HEK293 (cell line): ENCODE measurements around the gene FHIT.

Source experiments
- CTCF ChIA-PET: fragments of 350-600 bp; formaldehyde crosslinking; extraction: SDS; loops from one replicate; lab custom pipeline; 2021; ENCODE audit warnings: antibody characterized with exemption; lab: Yijun Ruan, JAX
- POLR2A ChIA-PET: fragments of 300-600 bp; formaldehyde crosslinking; extraction: SDS; loops from one replicate; lab custom pipeline; 2020; ENCODE audit warnings: antibody characterized with exemption, inconsistent platforms; lab: Yijun Ruan, JAX
- H3K27ac ChIP-seq: fragments of 200-500 bp; sonication (Bioruptor generic); 2 replicates; pipeline ENCODE4 v1.5.1; 2014; ENCODE audit warnings: low read depth, low read length, control low read depth, inconsistent platforms; ENCODE audit errors: extremely low read depth
- H3K36me3 ChIP-seq, 2 experiments: fragments of 200-500 bp in 1 of 2; sonication (Bioruptor generic) in 1 of 2; 1 replicate in 1 of 2; 2 replicates in 1 of 2; pipeline ENCODE4 v1.5.1; 2014 to 2017; ENCODE audit warnings: inconsistent platforms in 2 of 2, low read length in 2 of 2; ENCODE audit not compliant: control insufficient read depth in 2 of 2, insufficient read depth in 1 of 2
- H3K4me1 ChIP-seq: fragments of 200-500 bp; sonication (Bioruptor generic); 2 replicates; pipeline ENCODE4 v1.5.1; 2014; ENCODE audit warnings: mild to moderate bottlenecking, low read length, inconsistent platforms; ENCODE audit not compliant: control insufficient read depth, insufficient read depth
- H3K4me3 ChIP-seq: 2 replicates; pipeline ENCODE4 v1.5.1; 2011; ENCODE audit warnings: low read depth, mild to moderate bottlenecking, control low read depth, low read length, moderate library complexity
- H3K9me3 ChIP-seq: fragments of 200-500 bp; sonication (Bioruptor generic); 2 replicates; pipeline ENCODE4 v1.5.1; 2014; ENCODE audit warnings: low read depth, low read length, inconsistent platforms; ENCODE audit not compliant: control insufficient read depth, insufficient read depth
- HOXD13 ChIP-seq: sonication (generic); formaldehyde crosslinking; IDR thresholded peaks from 2 replicates; pipeline ENCODE4 v1.8.0; 2022; ENCODE audit warnings: missing genetic modification reagents, borderline replicate concordance
- MEIS1 ChIP-seq: sonication (generic); formaldehyde crosslinking; IDR thresholded peaks from 2 replicates; pipeline ENCODE4 v1.8.1; 2022; ENCODE audit warnings: missing genetic modification reagents, mild to moderate bottlenecking, borderline replicate concordance
- SP3 ChIP-seq: fragments of 450-650 bp; formaldehyde crosslinking; IDR thresholded peaks from 2 replicates; pipeline ENCODE4 v1.5.1; 2016; ENCODE audit warnings: missing biosample characterization, missing genetic modification characterization
- TRIM28 ChIP-seq: IDR thresholded peaks from 2 replicates; pipeline ENCODE4 v1.6.1; 2011; ENCODE audit warnings: low read length, control low read depth, borderline replicate concordance
- YY2 ChIP-seq: fragments of 450-650 bp; formaldehyde crosslinking; IDR thresholded peaks from 2 replicates; pipeline ENCODE4 v1.5.1; 2016; ENCODE audit warnings: missing biosample characterization, missing genetic modification characterization
- ZBTB8A ChIP-seq: fragments of 450-650 bp; formaldehyde crosslinking; IDR thresholded peaks from 2 replicates; pipeline ENCODE4 v1.5.1; 2016; ENCODE audit warnings: missing biosample characterization, missing genetic modification characterization
- ZIC2 ChIP-seq: fragments of 450-650 bp; formaldehyde crosslinking; IDR thresholded peaks from 2 replicates; pipeline ENCODE4 v1.5.1; 2016; ENCODE audit warnings: missing biosample characterization, missing genetic modification characterization
- ZNF211 ChIP-seq: fragments of 450-650 bp; formaldehyde crosslinking; IDR thresholded peaks from 2 replicates; pipeline ENCODE4 v1.5.1; 2016; ENCODE audit warnings: low read depth, missing biosample characterization, missing genetic modification characterization
- ZNF23 ChIP-seq: fragments of 450-650 bp; formaldehyde crosslinking; IDR thresholded peaks from 2 replicates; pipeline ENCODE4 v1.5.1; 2016; ENCODE audit warnings: missing biosample characterization, missing genetic modification characterization, borderline replicate concordance
- ZNF324 ChIP-seq: fragments of 450-650 bp; formaldehyde crosslinking; IDR thresholded peaks from 2 replicates; pipeline ENCODE4 v1.5.1; 2016; ENCODE audit warnings: missing biosample characterization, missing genetic modification characterization
- ZNF404 ChIP-seq: fragments of 450-650 bp; formaldehyde crosslinking; IDR thresholded peaks from 2 replicates; pipeline ENCODE4 v1.5.1; 2017; ENCODE audit warnings: missing biosample characterization, missing genetic modification characterization
- ZNF548 ChIP-seq: fragments of 450-650 bp; formaldehyde crosslinking; IDR thresholded peaks from 2 replicates; pipeline ENCODE4 v1.5.1; 2016; ENCODE audit warnings: missing biosample characterization, missing genetic modification characterization
- ZNF549 ChIP-seq: fragments of 450-650 bp; IDR thresholded peaks from 2 replicates; pipeline ENCODE4 v1.5.1; 2018; ENCODE audit warnings: missing biosample characterization, missing genetic modification characterization, mild to moderate bottlenecking, inconsistent platforms, moderate library complexity
- ZNF623 ChIP-seq: fragments of 450-650 bp; formaldehyde crosslinking; IDR thresholded peaks from 2 replicates; pipeline ENCODE4 v1.5.1; 2016; ENCODE audit warnings: missing biosample characterization, missing genetic modification characterization
- ZNF654 ChIP-seq: fragments of 450-650 bp; formaldehyde crosslinking; IDR thresholded peaks from 2 replicates; pipeline ENCODE4 v1.5.1; 2016; ENCODE audit warnings: low read depth, missing biosample characterization, missing genetic modification characterization
- ZNF670 ChIP-seq: fragments of 450-650 bp; formaldehyde crosslinking; IDR thresholded peaks from 2 replicates; pipeline ENCODE4 v1.5.1; 2016; ENCODE audit warnings: missing biosample characterization, missing genetic modification characterization, low read depth
- ZNF747 ChIP-seq: fragments of 450-650 bp; formaldehyde crosslinking; IDR thresholded peaks from 2 replicates; pipeline ENCODE4 v1.5.1; 2016; ENCODE audit warnings: missing biosample characterization, missing genetic modification characterization
- ZNF768 ChIP-seq: fragments of 450-650 bp; formaldehyde crosslinking; IDR thresholded peaks from 2 replicates; pipeline ENCODE4 v1.5.1; 2018; ENCODE audit warnings: missing biosample characterization, mild to moderate bottlenecking, missing genetic modification characterization
- ZNF837 ChIP-seq: fragments of 450-650 bp; formaldehyde crosslinking; IDR thresholded peaks from 2 replicates; pipeline ENCODE4 v1.5.1; 2016; ENCODE audit warnings: missing biosample characterization, missing genetic modification characterization
- TF ChIP-seq, protein P1 (sequence below): fragments of 450-650 bp; formaldehyde crosslinking; IDR thresholded peaks from 2 replicates; pipeline ENCODE4 v1.5.1; 2016; ENCODE audit warnings: missing biosample characterization, missing genetic modification characterization
- TF ChIP-seq, protein P2 (sequence below): fragments of 450-650 bp; formaldehyde crosslinking; IDR thresholded peaks from 2 replicates; pipeline ENCODE4 v1.5.1; 2017; ENCODE audit warnings: missing biosample characterization, missing genetic modification characterization
- TF ChIP-seq, protein P3 (sequence below): fragments of 450-650 bp; formaldehyde crosslinking; IDR thresholded peaks from 2 replicates; pipeline ENCODE4 v1.5.1; 2016; ENCODE audit warnings: missing biosample characterization, missing genetic modification characterization
- TF ChIP-seq, protein P4 (sequence below): fragments of 450-650 bp; formaldehyde crosslinking; IDR thresholded peaks from 2 replicates; pipeline ENCODE4 v1.5.1; 2017; ENCODE audit warnings: missing biosample characterization, missing genetic modification characterization
- TF ChIP-seq, protein P5 (sequence below): IDR thresholded peaks from 2 replicates; pipeline ENCODE4 v1.6.1; 2011; ENCODE audit warnings: mild to moderate bottlenecking, low read depth, low read length, borderline replicate concordance

Gene FHIT

DNA sequence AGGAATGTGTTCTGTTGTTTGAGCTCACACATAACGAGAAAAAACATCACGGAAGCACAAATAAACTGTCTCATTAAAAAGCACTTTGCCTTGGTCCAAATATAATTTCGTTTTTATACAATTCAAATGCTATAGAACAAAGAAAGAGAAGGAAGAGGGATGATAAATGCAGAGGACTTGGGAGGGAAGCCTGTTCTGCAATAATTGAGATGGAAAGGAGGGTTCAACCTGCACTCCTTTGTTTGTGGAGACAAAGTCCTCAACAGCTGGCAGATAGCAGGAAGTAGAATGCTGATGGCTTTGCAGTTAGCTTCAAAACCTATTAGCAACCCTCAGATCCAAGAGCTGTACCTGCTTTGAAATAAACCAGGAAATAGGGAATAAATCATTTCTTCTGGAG, 1010.8 kb downstream of the FHIT start:
- TF ChIP-seq SP3 (tag by site-specific recombination) (no peak), ZIC2 (tag by site-specific recombination) (no peak), HOXD13 (CRISPR knock-in tag) (no peak), ZNF548 (tag by site-specific recombination) (no peak)
- TF ChIP-seq, protein P1, sequence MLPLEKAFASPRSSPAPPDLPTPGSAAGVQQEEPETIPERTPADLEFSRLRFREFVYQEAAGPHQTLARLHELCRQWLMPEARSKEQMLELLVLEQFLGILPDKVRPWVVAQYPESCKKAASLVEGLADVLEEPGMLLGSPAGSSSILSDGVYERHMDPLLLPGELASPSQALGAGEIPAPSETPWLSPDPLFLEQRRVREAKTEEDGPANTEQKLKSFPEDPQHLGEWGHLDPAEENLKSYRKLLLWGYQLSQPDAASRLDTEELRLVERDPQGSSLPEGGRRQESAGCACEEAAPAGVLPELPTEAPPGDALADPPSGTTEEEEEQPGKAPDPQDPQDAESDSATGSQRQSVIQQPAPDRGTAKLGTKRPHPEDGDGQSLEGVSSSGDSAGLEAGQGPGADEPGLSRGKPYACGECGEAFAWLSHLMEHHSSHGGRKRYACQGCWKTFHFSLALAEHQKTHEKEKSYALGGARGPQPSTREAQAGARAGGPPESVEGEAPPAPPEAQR (tag by site-specific recombination) = no peak
- TF ChIP-seq, protein P2, sequence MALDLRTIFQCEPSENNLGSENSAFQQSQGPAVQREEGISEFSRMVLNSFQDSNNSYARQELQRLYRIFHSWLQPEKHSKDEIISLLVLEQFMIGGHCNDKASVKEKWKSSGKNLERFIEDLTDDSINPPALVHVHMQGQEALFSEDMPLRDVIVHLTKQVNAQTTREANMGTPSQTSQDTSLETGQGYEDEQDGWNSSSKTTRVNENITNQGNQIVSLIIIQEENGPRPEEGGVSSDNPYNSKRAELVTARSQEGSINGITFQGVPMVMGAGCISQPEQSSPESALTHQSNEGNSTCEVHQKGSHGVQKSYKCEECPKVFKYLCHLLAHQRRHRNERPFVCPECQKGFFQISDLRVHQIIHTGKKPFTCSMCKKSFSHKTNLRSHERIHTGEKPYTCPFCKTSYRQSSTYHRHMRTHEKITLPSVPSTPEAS (tag by site-specific recombination) = no peak
- TF ChIP-seq, protein P3, sequence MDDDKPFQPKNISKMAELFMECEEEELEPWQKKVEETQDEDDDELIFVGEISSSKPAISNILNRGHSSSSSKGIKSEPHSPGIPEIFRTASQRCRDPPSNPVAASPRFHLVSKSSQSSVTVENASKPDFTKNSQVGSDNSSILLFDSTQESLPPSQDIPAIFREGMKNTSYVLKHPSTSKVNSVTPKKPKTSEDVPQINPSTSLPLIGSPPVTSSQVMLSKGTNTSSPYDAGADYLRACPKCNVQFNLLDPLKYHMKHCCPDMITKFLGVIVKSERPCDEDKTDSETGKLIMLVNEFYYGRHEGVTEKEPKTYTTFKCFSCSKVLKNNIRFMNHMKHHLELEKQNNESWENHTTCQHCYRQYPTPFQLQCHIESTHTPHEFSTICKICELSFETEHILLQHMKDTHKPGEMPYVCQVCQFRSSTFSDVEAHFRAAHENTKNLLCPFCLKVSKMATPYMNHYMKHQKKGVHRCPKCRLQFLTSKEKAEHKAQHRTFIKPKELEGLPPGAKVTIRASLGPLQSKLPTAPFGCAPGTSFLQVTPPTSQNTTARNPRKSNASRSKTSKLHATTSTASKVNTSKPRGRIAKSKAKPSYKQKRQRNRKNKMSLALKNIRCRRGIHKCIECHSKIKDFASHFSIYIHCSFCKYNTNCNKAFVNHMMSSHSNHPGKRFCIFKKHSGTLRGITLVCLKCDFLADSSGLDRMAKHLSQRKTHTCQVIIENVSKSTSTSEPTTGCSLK = no peak
- Histone ChIP-seq H3K4me1 (no peaks in the 10 kb centered on the region), H3K9me3 (no peaks in the 10 kb centered on the region), H3K4me3 (no peak overlapping the region), H3K27ac (no peak overlapping the region), H3K36me3 (no peaks in the 10 kb centered on the region)
- ChIA-PET CTCF (no interaction called here), POLR2A (no interaction called here)

DNA sequence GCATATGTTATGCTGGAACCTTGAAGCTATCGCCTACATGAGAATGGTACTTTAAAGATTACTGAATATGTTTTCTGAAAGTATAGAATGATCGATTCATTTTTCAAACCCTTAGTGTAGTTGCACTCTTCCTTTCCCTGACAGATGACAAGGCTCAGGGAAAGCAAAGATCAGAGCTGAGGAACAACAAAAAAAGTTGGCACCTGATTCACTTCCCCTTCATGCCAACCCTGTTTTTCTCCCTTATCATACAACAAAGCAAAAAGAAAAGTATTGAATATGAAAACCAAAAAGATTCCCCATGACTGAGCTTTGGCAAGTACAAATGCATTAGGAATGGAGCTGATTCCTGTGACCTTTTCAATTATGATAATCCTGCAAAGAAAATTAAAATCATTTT, 1012.7 kb downstream of the FHIT start:
- no peak overlapping the region for H3K4me3 ChIP-seq
- CTCF ChIA-PET = no interaction called here
- POLR2A ChIA-PET = no interaction called here
- H3K9me3 ChIP-seq = no peaks in the 10 kb centered on the region
- H3K4me1 ChIP-seq = no peaks in the 10 kb centered on the region
- TF ChIP-seq ZNF324 (no peak), HOXD13 (CRISPR knock-in tag) (no peak), ZNF23 (tag by site-specific recombination) (no peak), ZBTB8A (tag by site-specific recombination) (no peak), ZNF404 (no peak), ZNF837 (tag by site-specific recombination) (no peak), TRIM28 (no peak), ZNF211 (no peak), MEIS1 (no peak), YY2 (tag by site-specific recombination) (no peak), ZNF549 (tag by site-specific recombination) (no peak), ZIC2 (tag by site-specific recombination) (no peak), ZNF670 (no peak), ZNF747 (no peak), ZNF768 (tag by site-specific recombination) (no peak), ZNF548 (tag by site-specific recombination) (no peak), ZNF623 (no peak), ZNF654 (no peak)
- TF ChIP-seq, protein P4, sequence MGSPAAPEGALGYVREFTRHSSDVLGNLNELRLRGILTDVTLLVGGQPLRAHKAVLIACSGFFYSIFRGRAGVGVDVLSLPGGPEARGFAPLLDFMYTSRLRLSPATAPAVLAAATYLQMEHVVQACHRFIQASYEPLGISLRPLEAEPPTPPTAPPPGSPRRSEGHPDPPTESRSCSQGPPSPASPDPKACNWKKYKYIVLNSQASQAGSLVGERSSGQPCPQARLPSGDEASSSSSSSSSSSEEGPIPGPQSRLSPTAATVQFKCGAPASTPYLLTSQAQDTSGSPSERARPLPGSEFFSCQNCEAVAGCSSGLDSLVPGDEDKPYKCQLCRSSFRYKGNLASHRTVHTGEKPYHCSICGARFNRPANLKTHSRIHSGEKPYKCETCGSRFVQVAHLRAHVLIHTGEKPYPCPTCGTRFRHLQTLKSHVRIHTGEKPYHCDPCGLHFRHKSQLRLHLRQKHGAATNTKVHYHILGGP (tag by site-specific recombination) = no peak
- TF ChIP-seq, protein P5, sequence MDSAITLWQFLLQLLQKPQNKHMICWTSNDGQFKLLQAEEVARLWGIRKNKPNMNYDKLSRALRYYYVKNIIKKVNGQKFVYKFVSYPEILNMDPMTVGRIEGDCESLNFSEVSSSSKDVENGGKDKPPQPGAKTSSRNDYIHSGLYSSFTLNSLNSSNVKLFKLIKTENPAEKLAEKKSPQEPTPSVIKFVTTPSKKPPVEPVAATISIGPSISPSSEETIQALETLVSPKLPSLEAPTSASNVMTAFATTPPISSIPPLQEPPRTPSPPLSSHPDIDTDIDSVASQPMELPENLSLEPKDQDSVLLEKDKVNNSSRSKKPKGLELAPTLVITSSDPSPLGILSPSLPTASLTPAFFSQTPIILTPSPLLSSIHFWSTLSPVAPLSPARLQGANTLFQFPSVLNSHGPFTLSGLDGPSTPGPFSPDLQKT = no peak
- H3K27ac ChIP-seq = no peak overlapping the region
- no peaks in the 10 kb centered on the region for H3K36me3 ChIP-seq
